Stimulated activated effector memory CD8-positive, alpha-beta T cell treated with anti-CD3 and anti-CD28 coated beads, Interleukin-12 subunit alpha, Interleukin-12 subunit beta, amount 100 ng/mL, for 72 hours (primary cell): Measurements from ENCODE around the gene SLC12A3.
"Not testable (repeated sequence)": the region's sequence is repeated elsewhere in the genome, so short reads cannot be mapped to it uniquely, and the experiment has no call there.

Experiments used
- ATAC-seq: fragments of 150-1000 bp; cut with Tn5 transposase; 2 replicates; pipeline ENCODE4 v1.10.0; 2021
- DNase-seq, 2 donors: peaks; one replicate each; pipeline ENCODE4 v3.0.0; 2021 to 2022; ENCODE audit warnings: low spot score in 2 of 2
- H3K27ac Mint-ChIP-seq: one replicate; pipeline ENCODE4 v1.8.0; 2022; ENCODE audit warnings: mild to moderate bottlenecking, mixed read lengths
- H3K36me3 Mint-ChIP-seq: one replicate; pipeline ENCODE4 v1.8.0; 2022; ENCODE audit warnings: mild to moderate bottlenecking, mixed read lengths
- H3K4me1 Mint-ChIP-seq: one replicate; pipeline ENCODE4 v1.8.0; 2022; ENCODE audit warnings: mixed read lengths
- H3K4me3 Mint-ChIP-seq: one replicate; pipeline ENCODE4 v1.8.0; 2022; ENCODE audit warnings: mild to moderate bottlenecking, mixed read lengths
- H3K9me3 Mint-ChIP-seq: one replicate; pipeline ENCODE4 v1.8.0; 2022; ENCODE audit warnings: mixed read lengths

The SLC12A3 gene

GRCh38 chr16:56871172-56871593 lies 6.2 kb downstream of the SLC12A3 start:
- Mint-ChIP-seq H3K4me1 (peaks cover 14% of the 10 kb centered on the region), H3K4me3 (no peak overlapping the region), H3K36me3 (no peaks in the 10 kb centered on the region), H3K27ac (no peak overlapping the region), H3K9me3 (no peaks in the 10 kb centered on the region)
- DNase-seq (no peak), ATAC-seq (peak; percentile 25)

- H3K36me3 Mint-ChIP-seq, result no peaks in the 10 kb centered on the region
- no peak for DNase-seq
- peaks cover 6% of the 10 kb centered on the region for H3K4me1 Mint-ChIP-seq
- H3K9me3 Mint-ChIP-seq, result no peaks in the 10 kb centered on the region
- ATAC-seq, result no peak
- H3K27ac Mint-ChIP-seq, result no peak overlapping the region
- no peak overlapping the region for H3K4me3 Mint-ChIP-seq
These were observed 7.9 kb downstream of the SLC12A3 start for GRCh38 chr16:56872863-56873391.

- ATAC-seq (no peak), DNase-seq (no peak)
- H3K4me1 Mint-ChIP-seq, result peaks cover 4% of the 10 kb centered on the region
- no peak overlapping the region for H3K27ac Mint-ChIP-seq
- H3K9me3 Mint-ChIP-seq, result no peaks in the 10 kb centered on the region
- no peak overlapping the region for H3K4me3 Mint-ChIP-seq
- H3K36me3 Mint-ChIP-seq, result no peaks in the 10 kb centered on the region
These were observed 9.8 kb downstream of the SLC12A3 start for GRCh38 chr16:56874800-56875199.

- ATAC-seq, result no peak
- no peaks in the 10 kb centered on the region for H3K4me1 Mint-ChIP-seq
- H3K4me3 Mint-ChIP-seq, result no peak overlapping the region
- no peak overlapping the region for H3K27ac Mint-ChIP-seq
- no peaks in the 10 kb centered on the region for H3K9me3 Mint-ChIP-seq
- H3K36me3 Mint-ChIP-seq, result no peaks in the 10 kb centered on the region
- no peak for DNase-seq
These were observed 11.0 kb downstream of the SLC12A3 start for GRCh38 chr16:56876048-56876447.

GRCh38 chr16:56877486-56878182 lies 12.6 kb downstream of the SLC12A3 start:
- ATAC-seq (no peak), DNase-seq (no peak)
- Mint-ChIP-seq H3K27ac (no peak overlapping the region), H3K4me1 (no peaks in the 10 kb centered on the region), H3K36me3 (no peaks in the 10 kb centered on the region), H3K4me3 (no peak overlapping the region), H3K9me3 (no peaks in the 10 kb centered on the region)

- Mint-ChIP-seq H3K9me3 (no peaks in the 10 kb centered on the region), H3K4me1 (no peaks in the 10 kb centered on the region), H3K36me3 (no peaks in the 10 kb centered on the region), H3K27ac (no peak overlapping the region), H3K4me3 (no peak overlapping the region)
- ATAC-seq, result no peak
- DNase-seq, result no peak
These were observed 13.4 kb downstream of the SLC12A3 start for GRCh38 chr16:56878282-56878854.

- DNase-seq (no peak), ATAC-seq (no peak)
- Mint-ChIP-seq H3K4me1 (no peaks in the 10 kb centered on the region), H3K36me3 (no peaks in the 10 kb centered on the region), H3K9me3 (no peaks in the 10 kb centered on the region), H3K4me3 (no peak overlapping the region), H3K27ac (no peak overlapping the region)
These were observed 14.3 kb downstream of the SLC12A3 start for GRCh38 chr16:56879276-56879675.

- no peaks in the 10 kb centered on the region for H3K36me3 Mint-ChIP-seq
- no peak for DNase-seq
- H3K27ac Mint-ChIP-seq, result no peak overlapping the region
- ATAC-seq, result no peak
- H3K4me3 Mint-ChIP-seq, result no peak overlapping the region
- H3K9me3 Mint-ChIP-seq, result no peaks in the 10 kb centered on the region
- no peaks in the 10 kb centered on the region for H3K4me1 Mint-ChIP-seq
These were observed 15.2 kb downstream of the SLC12A3 start for GRCh38 chr16:56880176-56880575.

GRCh38 chr16:56880685-56881084 lies 15.7 kb downstream of the SLC12A3 start:
- ATAC-seq, result no peak

GRCh38 chr16:56882077-56882800 lies 17.2 kb downstream of the SLC12A3 start:
- no peak for ATAC-seq
- H3K4me3 Mint-ChIP-seq, result no peak overlapping the region
- H3K27ac Mint-ChIP-seq, result no peak overlapping the region
- no peak for DNase-seq
- H3K36me3 Mint-ChIP-seq, result no peaks in the 10 kb centered on the region
- H3K9me3 Mint-ChIP-seq, result no peaks in the 10 kb centered on the region
- H3K4me1 Mint-ChIP-seq, result no peaks in the 10 kb centered on the region

More at GRCh38 chr16:56880685-56881084, 15.7 kb downstream of the SLC12A3 start:
- Mint-ChIP-seq H3K27ac (no peak overlapping the region), H3K4me1 (no peaks in the 10 kb centered on the region), H3K4me3 (no peak overlapping the region), H3K9me3 (no peaks in the 10 kb centered on the region), H3K36me3 (no peaks in the 10 kb centered on the region)
- no peak for DNase-seq

GRCh38 chr16:56883586-56883985 lies 18.6 kb downstream of the SLC12A3 start:
- H3K4me3 Mint-ChIP-seq, result no peak overlapping the region
- DNase-seq, result no peak
- H3K4me1 Mint-ChIP-seq, result no peaks in the 10 kb centered on the region
- H3K9me3 Mint-ChIP-seq, result no peaks in the 10 kb centered on the region
- H3K36me3 Mint-ChIP-seq, result no peaks in the 10 kb centered on the region
- no peak for ATAC-seq
- H3K27ac Mint-ChIP-seq, result no peak overlapping the region

- no peaks in the 10 kb centered on the region for H3K9me3 Mint-ChIP-seq
- no peaks in the 10 kb centered on the region for H3K4me1 Mint-ChIP-seq
- no peak for DNase-seq
- no peak overlapping the region for H3K4me3 Mint-ChIP-seq
- peak overlapping the region; percentile 48 for H3K27ac Mint-ChIP-seq
- ATAC-seq, result no peak
- no peaks in the 10 kb centered on the region for H3K36me3 Mint-ChIP-seq
These were observed 19.1 kb downstream of the SLC12A3 start for GRCh38 chr16:56884026-56884582.

GRCh38 chr16:56884929-56885328 lies 19.9 kb downstream of the SLC12A3 start:
- H3K9me3 Mint-ChIP-seq, ATAC-seq, H3K4me3 Mint-ChIP-seq, H3K4me1 Mint-ChIP-seq, H3K36me3 Mint-ChIP-seq, DNase-seq: not testable (repeated sequence)
- H3K27ac Mint-ChIP-seq, result peak overlapping the region; percentile 48

- Mint-ChIP-seq H3K4me1 (no peaks in the 10 kb centered on the region), H3K27ac (peak overlapping the region; percentile 48), H3K9me3 (no peaks in the 10 kb centered on the region), H3K4me3 (no peak overlapping the region), H3K36me3 (no peaks in the 10 kb centered on the region)
- no peak for DNase-seq
- ATAC-seq, result no peak
These were observed 20.6 kb downstream of the SLC12A3 start for GRCh38 chr16:56885446-56886162.

- Mint-ChIP-seq H3K36me3 (no peaks in the 10 kb centered on the region), H3K9me3 (no peaks in the 10 kb centered on the region), H3K4me3 (no peak overlapping the region), H3K4me1 (no peaks in the 10 kb centered on the region), H3K27ac (no peak overlapping the region)
- no peak for DNase-seq
- no peak for ATAC-seq
These were observed 21.3 kb downstream of the SLC12A3 start for GRCh38 chr16:56886296-56886695.
